Ascending aorta (tissue), 2 donors: ENCODE data around the gene KLHL4. TPM values are rescaled to one million over a fixed set of nuclear protein-coding genes. Genes with fewer than 3 reads are reported as not detected.

Source experiments
- DNase-seq, 2 donors: peaks; one replicate each; pipeline ENCODE4 v3.0.0-alpha.2; 2019; ENCODE audit warnings: low spot score in 2 of 2
- H3K27ac ChIP-seq, 2 donors: fragments of 200-600 bp; sonication (generic); one replicate each; pipeline ENCODE4 v1.5.1; 2016 to 2017; ENCODE audit warnings: mild to moderate bottlenecking in 1 of 2
- H3K27me3 ChIP-seq: fragments of 200-600 bp; sonication (generic); one replicate; pipeline ENCODE4 v1.5.1; 2017
- H3K36me3 ChIP-seq, 2 donors: fragments of 200-600 bp; sonication (generic); one replicate each; pipeline ENCODE4 v1.5.1; 2016
- H3K4me1 ChIP-seq, 2 donors: fragments of 200-600 bp; sonication (generic); one replicate each; pipeline ENCODE4 v1.5.1; 2016 to 2017; ENCODE audit warnings: mild to moderate bottlenecking in 1 of 2
- H3K4me3 ChIP-seq, 2 donors: fragments of 200-600 bp; sonication (generic); one replicate each; pipeline ENCODE4 v1.5.1; 2016 to 2017; ENCODE audit warnings: mild to moderate bottlenecking in 1 of 2
- H3K9me3 ChIP-seq, 2 donors: fragments of 200-600 bp; sonication (generic); one replicate each; pipeline ENCODE4 v1.5.1; 2016
- CTCF ChIP-seq, 3 experiments: fragments of 200-600 bp in 2 of 3; fragments of 450-650 bp in 1 of 3; sonication (generic) in 2 of 3; IDR thresholded peaks; one replicate each; pipeline ENCODE4 v1.5.1; 2016 to 2019; ENCODE audit warnings: antibody characterized with exemption in 3 of 3, mild to moderate bottlenecking in 1 of 3, moderate library complexity in 1 of 3
- intact Hi-C: fragments of 100-400 bp; cut with DNase I; formaldehyde crosslinking; loops from one replicate; pipeline ENCODE4 v1.15.1; 2023
- total RNA-seq: library from RNA; depleted of rRNA; stranded (reverse); fragments of >200 nt; gene quantifications from one replicate; pipeline ENCODE4 v1.1.0, GENCODE V29; 2016

KLHL4 gene
- total RNA-seq, 1 donor from 2014 or later, result 0.21 TPM

DNA sequence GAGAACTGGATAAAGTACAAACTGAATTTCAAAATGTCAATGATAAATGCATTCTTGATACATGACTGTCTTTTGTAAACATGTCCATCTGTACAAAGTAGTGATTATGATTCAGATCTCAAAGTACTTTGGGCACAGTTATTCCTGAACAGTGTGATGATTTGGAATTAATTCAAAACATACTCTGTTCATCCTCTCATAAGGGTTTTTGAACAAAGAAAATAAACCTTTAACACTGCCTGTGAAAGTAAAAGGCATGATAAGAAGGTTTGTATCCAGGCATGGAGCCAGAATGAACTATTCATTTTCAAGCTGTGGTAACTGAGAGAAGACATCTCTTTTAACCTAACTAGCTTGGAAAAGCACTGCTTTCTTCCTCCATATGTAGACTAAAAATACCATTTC, 883 bp upstream of the KLHL4 start:
- H3K4me3 ChIP-seq, result no peak overlapping the region
- no peak for TF ChIP-seq CTCF (IDR thresholded peaks at IDR 0.05)
- DNase-seq, result no peak
- no peaks in the 10 kb centered on the region for H3K36me3 ChIP-seq
- no peaks in the 10 kb centered on the region for H3K4me1 ChIP-seq
- no peak overlapping the region for H3K27ac ChIP-seq
- H3K27me3 ChIP-seq, result no peaks in the 10 kb centered on the region
- H3K9me3 ChIP-seq, result no peaks in the 10 kb centered on the region
- intact Hi-C loops, result loop anchor here (2.0 kb wide), 1 partner anchor 80 kb away; no protein-coding TSS in a partner anchor

- no peak overlapping the region for H3K27ac ChIP-seq
- no peaks in the 10 kb centered on the region for H3K4me1 ChIP-seq
- DNase-seq, result no peak
- peak overlapping the region; percentile 34 to 58 for H3K4me3 ChIP-seq
- intact Hi-C loops, result no loop called here
- TF ChIP-seq CTCF (IDR thresholded peaks at IDR 0.05), result no peak
- H3K36me3 ChIP-seq, result no peaks in the 10 kb centered on the region
- H3K9me3 ChIP-seq, result no peaks in the 10 kb centered on the region
- no peaks in the 10 kb centered on the region for H3K27me3 ChIP-seq
Observed at GRCh38 chrX:87518504-87518903, 902 bp downstream of the KLHL4 start.

DNA sequence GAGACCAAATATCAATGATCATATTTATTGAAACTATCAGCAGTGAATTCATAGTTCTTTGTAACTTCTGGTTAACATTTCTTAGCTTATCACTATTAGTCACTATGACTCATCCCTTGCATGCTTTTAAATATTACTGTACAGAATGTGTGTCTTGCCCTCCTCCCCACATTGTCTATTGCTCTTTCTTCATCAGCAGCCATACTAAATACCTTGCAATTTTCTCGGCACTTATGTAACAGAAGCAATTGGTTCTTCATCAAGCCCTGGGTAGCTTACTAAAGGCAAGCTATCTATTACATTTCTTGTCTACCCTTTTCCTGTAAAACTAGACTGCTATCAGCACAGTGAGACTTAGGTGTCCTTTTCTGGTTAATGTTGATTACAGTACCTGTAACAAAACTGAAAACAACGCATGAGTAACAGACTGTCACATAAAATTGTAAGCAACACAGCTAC, 8.2 kb downstream of the KLHL4 start:
- H3K36me3 ChIP-seq, result no peaks in the 10 kb centered on the region
- H3K9me3 ChIP-seq, result no peaks in the 10 kb centered on the region
- H3K27ac ChIP-seq, result no peak overlapping the region
- intact Hi-C loops, result no loop called here
- no peaks in the 10 kb centered on the region for H3K4me1 ChIP-seq
- no peak for DNase-seq
- no peaks in the 10 kb centered on the region for H3K27me3 ChIP-seq
- H3K4me3 ChIP-seq, result no peak overlapping the region
- TF ChIP-seq CTCF (IDR thresholded peaks at IDR 0.05), result no peak

DNA sequence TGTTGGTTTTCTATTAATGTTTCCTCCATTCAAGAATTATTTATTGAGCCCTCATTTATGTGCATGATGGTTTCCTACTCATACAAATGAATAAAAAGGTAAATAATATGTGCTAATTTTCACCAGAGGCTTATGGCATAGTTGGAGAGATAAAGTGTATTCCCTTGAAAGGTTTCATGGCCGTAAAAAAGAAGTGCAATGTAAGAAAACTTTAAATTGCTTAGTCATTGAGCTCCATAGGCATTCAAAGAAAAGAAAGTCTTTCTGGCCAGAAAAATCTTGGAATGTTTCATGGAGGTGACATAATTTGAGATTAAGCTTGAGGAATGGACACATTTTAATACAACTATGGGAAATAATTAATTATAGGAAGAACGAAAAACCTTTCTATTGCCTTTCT, 8.7 kb downstream of the KLHL4 start:
- Histone ChIP-seq H3K4me3 (no peak overlapping the region), H3K9me3 (no peaks in the 10 kb centered on the region), H3K4me1 (no peaks in the 10 kb centered on the region), H3K27me3 (no peaks in the 10 kb centered on the region), H3K36me3 (no peaks in the 10 kb centered on the region), H3K27ac (no peak overlapping the region)
- DNase-seq, result no peak
- intact Hi-C loops, result no loop called here
- TF ChIP-seq CTCF (IDR thresholded peaks at IDR 0.05), result no peak

DNA sequence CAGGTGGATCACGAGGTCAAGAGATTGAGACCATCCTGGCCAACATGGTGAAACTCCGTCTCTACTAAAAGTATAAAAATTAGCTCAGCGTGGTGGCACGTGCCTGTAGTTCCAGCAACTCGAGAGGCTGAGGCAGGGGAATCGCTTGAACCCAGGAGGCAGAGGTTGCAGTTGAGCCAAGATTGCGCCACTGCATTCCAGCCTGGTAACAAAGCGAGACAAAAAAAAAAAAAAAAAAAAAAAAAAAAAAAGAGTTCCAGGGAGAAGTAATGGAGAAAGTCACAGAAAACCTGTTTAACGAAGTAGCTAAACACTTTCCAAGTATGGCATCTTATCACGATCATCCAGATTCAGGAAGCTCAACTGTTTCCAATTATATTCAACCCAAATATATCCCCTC, 10.9 kb downstream of the KLHL4 start:
- no peak for TF ChIP-seq CTCF (IDR thresholded peaks at IDR 0.05)
- H3K4me1 ChIP-seq, result no peaks in the 10 kb centered on the region
- H3K36me3 ChIP-seq, result no peaks in the 10 kb centered on the region
- H3K27me3 ChIP-seq, result no peaks in the 10 kb centered on the region
- H3K4me3 ChIP-seq, result no peak overlapping the region
- DNase-seq, result no peak
- intact Hi-C loops, result no loop called here
- H3K9me3 ChIP-seq, result no peaks in the 10 kb centered on the region
- H3K27ac ChIP-seq, result no peak overlapping the region

GRCh38 chrX:87571964-87572363, 54.4 kb downstream of the KLHL4 start:
- Histone ChIP-seq H3K36me3 (no peaks in the 10 kb centered on the region), H3K27ac (no peak overlapping the region), H3K4me1 (no peaks in the 10 kb centered on the region), H3K27me3 (no peaks in the 10 kb centered on the region), H3K4me3 (no peak overlapping the region), H3K9me3 (no peaks in the 10 kb centered on the region)
- no peak for TF ChIP-seq CTCF (IDR thresholded peaks at IDR 0.05)
- intact Hi-C loops, result no loop called here
- DNase-seq, result no peak
